H9 (cell line): ENCODE measurements around the gene MYO7B. TPM values are rescaled to one million over a fixed set of nuclear protein-coding genes. Genes with fewer than 3 reads are reported as not detected.

ENCODE experiments used
- DNase-seq: peaks from one replicate; pipeline ENCODE4 v3.0.0-alpha.2; 2017
- H2AFZ ChIP-seq: one replicate; pipeline ENCODE4 v1.6.1; 2013; ENCODE audit warnings: mild to moderate bottlenecking, low read length, control low read depth, moderate library complexity
- H2AK5ac ChIP-seq: 2 replicates; pipeline ENCODE4 v1.6.1; 2013; ENCODE audit warnings: low read length, control low read depth, mixed read lengths; ENCODE audit not compliant: insufficient read length
- H2BK120ac ChIP-seq: one replicate; pipeline ENCODE4 v1.6.1; 2013; ENCODE audit warnings: low read depth, mild to moderate bottlenecking, low read length, control low read depth, inconsistent platforms; ENCODE audit not compliant: poor library complexity, severe bottlenecking
- H2BK12ac ChIP-seq: 2 replicates; pipeline ENCODE4 v1.6.1; 2013; ENCODE audit warnings: low read length, control low read depth, mixed read lengths, low read depth; ENCODE audit not compliant: insufficient read length
- H2BK15ac ChIP-seq: 2 replicates; pipeline ENCODE4 v1.6.1; 2013; ENCODE audit warnings: low read depth, low read length, control low read depth
- H2BK20ac ChIP-seq: one replicate; pipeline ENCODE4 v1.6.1; 2013; ENCODE audit warnings: low read depth, mild to moderate bottlenecking, low read length, control low read depth, inconsistent platforms; ENCODE audit not compliant: poor library complexity, severe bottlenecking
- H2BK5ac ChIP-seq: 2 replicates; pipeline ENCODE4 v1.6.1; 2013; ENCODE audit warnings: low read length, control low read depth, mixed read lengths; ENCODE audit not compliant: insufficient read length
- H3K14ac ChIP-seq: 2 replicates; pipeline ENCODE4 v1.6.1; 2013; ENCODE audit warnings: low read length, control low read depth; ENCODE audit not compliant: insufficient read depth
- H3K18ac ChIP-seq: 2 replicates; pipeline ENCODE4 v1.6.1; 2013; ENCODE audit warnings: low read depth, mild to moderate bottlenecking, mixed read lengths, low read length, control low read depth; ENCODE audit not compliant: insufficient read length
- H3K23ac ChIP-seq: 2 replicates; pipeline ENCODE4 v1.6.1; 2013; ENCODE audit warnings: low read length, control low read depth, mixed read lengths, low read depth; ENCODE audit not compliant: insufficient read length
- H3K23me2 ChIP-seq: 2 replicates; pipeline ENCODE4 v1.6.1; 2013; ENCODE audit warnings: low read depth, mild to moderate bottlenecking, mixed read lengths, low read length, control low read depth; ENCODE audit not compliant: insufficient read length, poor library complexity, severe bottlenecking
- H3K27ac ChIP-seq: 2 replicates; pipeline ENCODE4 v1.5.1; 2013; ENCODE audit warnings: low read length, control low read depth, mixed read lengths, low read depth; ENCODE audit not compliant: insufficient read length
- H3K27me3 ChIP-seq: 2 replicates; pipeline ENCODE4 v1.6.1; 2013; ENCODE audit warnings: low read length, control low read depth, inconsistent platforms; ENCODE audit not compliant: insufficient read depth
- H3K4ac ChIP-seq: 2 replicates; pipeline ENCODE4 v1.6.1; 2013; ENCODE audit warnings: low read depth, mild to moderate bottlenecking, control low read depth, inconsistent platforms, low read length, moderate library complexity
- H3K4me1 ChIP-seq: 2 replicates; pipeline ENCODE4 v1.6.1; 2013; ENCODE audit warnings: low read length, control low read depth, inconsistent platforms; ENCODE audit not compliant: insufficient read depth
- H3K4me2 ChIP-seq: 2 replicates; pipeline ENCODE4 v1.6.1; 2013; ENCODE audit warnings: low read length, control low read depth, mixed read lengths; ENCODE audit not compliant: insufficient read length, insufficient read depth
- H3K56ac ChIP-seq: 2 replicates; pipeline ENCODE4 v1.6.1; 2013; ENCODE audit warnings: low read depth, mild to moderate bottlenecking, mixed read lengths, low read length, control low read depth; ENCODE audit not compliant: insufficient read length
- H3K79me1 ChIP-seq: 2 replicates; pipeline ENCODE4 v1.6.1; 2013; ENCODE audit warnings: low read depth, mild to moderate bottlenecking, moderate library complexity, low read length, control low read depth, inconsistent platforms; ENCODE audit not compliant: insufficient read depth, poor library complexity, severe bottlenecking
- H3K79me2 ChIP-seq: 2 replicates; pipeline ENCODE4 v1.6.1; 2013; ENCODE audit warnings: low read length, control low read depth, inconsistent platforms; ENCODE audit not compliant: insufficient read depth
- H3K9ac ChIP-seq: 2 replicates; pipeline ENCODE4 v1.6.1; 2013; ENCODE audit warnings: low read length, control low read depth, mixed read lengths; ENCODE audit not compliant: insufficient read length; ENCODE audit errors: extremely low read depth
- H3K9me3 ChIP-seq: one replicate; pipeline ENCODE4 v1.6.1; 2013; ENCODE audit warnings: low read depth, low read length, inconsistent platforms; ENCODE audit not compliant: control insufficient read depth
- H3T11ph ChIP-seq: one replicate; pipeline ENCODE4 v1.6.1; 2013; ENCODE audit warnings: mild to moderate bottlenecking, low read length, control low read depth, inconsistent platforms
- H4K20me1 ChIP-seq: one replicate; pipeline ENCODE4 v1.6.1; 2013; ENCODE audit not compliant: control insufficient read depth, insufficient read length, insufficient read depth
- H4K5ac ChIP-seq: 2 replicates; pipeline ENCODE4 v1.6.1; 2013; ENCODE audit warnings: low read depth, mild to moderate bottlenecking, mixed read lengths, low read length, control low read depth; ENCODE audit not compliant: insufficient read length
- H4K8ac ChIP-seq: replicated peaks from 2 replicates; pipeline ENCODE4 v1.6.1; 2013; ENCODE audit warnings: low read length, control low read depth, mixed read lengths, low read depth; ENCODE audit not compliant: insufficient read length
- H4K91ac ChIP-seq: 2 replicates; pipeline ENCODE4 v1.6.1; 2013; ENCODE audit warnings: low read depth, mild to moderate bottlenecking, moderate library complexity, mixed read lengths, low read length, control low read depth; ENCODE audit not compliant: insufficient read length
- H3K27ac Mint-ChIP-seq, 3 experiments: 2 replicates in 2 of 3; 3 replicates in 1 of 3; pipeline ENCODE4 v1.8.0; 2020 to 2021; ENCODE audit warnings: mixed read lengths in 3 of 3, mild to moderate bottlenecking in 1 of 3, moderate library complexity in 1 of 3
- H3K27me3 Mint-ChIP-seq: 2 replicates; pipeline ENCODE4 v1.8.0; 2021; ENCODE audit warnings: low read depth, mild to moderate bottlenecking, moderate library complexity, mixed read lengths
- H3K36me3 Mint-ChIP-seq, 3 experiments: 2 replicates in 2 of 3; 3 replicates in 1 of 3; pipeline ENCODE4 v1.8.0; 2020 to 2021; ENCODE audit warnings: low read depth in 3 of 3, mixed read lengths in 3 of 3; ENCODE audit not compliant: insufficient read depth in 1 of 3
- H3K4me1 Mint-ChIP-seq, 2 experiments: 2 replicates each; pipeline ENCODE4 v1.8.0; 2020; ENCODE audit warnings: mixed read lengths in 2 of 2
- H3K4me3 Mint-ChIP-seq, 2 experiments: 2 replicates in 1 of 2; 3 replicates in 1 of 2; pipeline ENCODE4 v1.8.0; 2020 to 2021; ENCODE audit warnings: mild to moderate bottlenecking in 2 of 2, mixed read lengths in 2 of 2, moderate library complexity in 1 of 2
- H3K9me3 Mint-ChIP-seq, 2 experiments: 2 replicates in 1 of 2; 3 replicates in 1 of 2; pipeline ENCODE4 v1.8.0; 2020; ENCODE audit warnings: mild to moderate bottlenecking in 2 of 2, mixed read lengths in 2 of 2, moderate library complexity in 1 of 2
- WGBS: extraction: QIAGEN DNeasy Blood & Tissue Kit; methylation state at CpG from one replicate; pipeline ENCODE4 v1.1.7; 2013; ENCODE audit warnings: missing lambda C conversion rate, low lambda C conversion rate, mixed read lengths; ENCODE audit not compliant: insufficient read length; ENCODE audit errors: extremely low coverage; 5-methylcytosine and 5-hydroxymethylcytosine counted together
- total RNA-seq: library from RNA; stranded (reverse); gene quantifications from 2 replicates; pipeline ENCODE4 v1.2.1, GENCODE V29; 2021
- TF ChIP-seq, protein P1 (sequence below): fragments of 200-600 bp; sonication (generic); conservative IDR thresholded peaks from 3 replicates; pipeline ENCODE4 v1.8.0; 2021; ENCODE audit warnings: antibody characterized with exemption, mild to moderate bottlenecking

The MYO7B gene
- total RNA-seq, 1 experiment from 2014 or later, result not detected

DNA sequence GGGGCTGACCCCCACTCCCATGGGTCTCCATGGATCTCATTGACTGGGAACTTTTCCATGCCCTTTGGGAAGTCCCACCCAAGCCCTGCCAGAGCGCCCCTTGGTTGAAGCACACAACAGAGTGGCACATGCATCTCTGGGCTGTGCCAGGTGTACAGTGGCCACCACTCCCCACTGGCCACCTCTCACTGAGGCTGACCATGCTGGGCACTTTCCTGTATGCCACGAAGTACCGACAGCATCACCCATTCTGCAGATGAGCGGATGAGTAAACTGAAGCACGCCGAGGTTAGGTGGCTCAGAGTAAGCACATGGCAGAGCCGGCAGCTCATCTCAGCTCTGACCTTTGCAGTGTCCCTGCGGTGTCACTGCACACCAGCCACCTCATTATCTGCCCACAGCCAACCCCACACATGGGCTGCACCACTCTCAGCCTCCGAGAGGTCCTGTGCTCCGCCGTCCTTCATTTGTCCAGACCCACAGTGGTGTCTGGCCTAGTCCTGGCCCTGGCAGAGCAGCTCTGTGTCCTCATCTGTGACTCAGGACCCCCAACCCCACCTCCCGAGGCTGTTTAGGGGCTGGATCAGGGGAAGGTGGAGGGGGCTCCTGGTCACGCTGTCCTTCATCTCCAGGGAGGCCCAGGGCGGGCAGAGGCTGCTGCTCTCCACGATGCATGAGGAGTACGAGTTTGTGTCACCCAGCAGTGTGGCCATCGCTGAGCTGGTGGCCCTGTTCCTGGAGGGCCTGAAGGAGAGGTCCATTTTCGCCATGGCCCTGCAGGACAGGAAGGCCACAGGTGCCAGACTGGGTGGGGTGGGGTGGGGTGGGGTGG, 92.5 kb downstream of the MYO7B start:
- Histone ChIP-seq H2BK120ac (no peak overlapping the region), H3K23ac (no peak overlapping the region), H3K27me3 (no peaks in the 10 kb centered on the region), H4K91ac (no peak overlapping the region), H3K9me3 (no peaks in the 10 kb centered on the region), H4K8ac (no peak overlapping the region), H3T11ph (no peak overlapping the region), H3K9ac (no peak overlapping the region), H3K27ac (no peak overlapping the region), H3K18ac (no peak overlapping the region), H3K23me2 (no peaks in the 10 kb centered on the region), H3K4ac (no peak overlapping the region), H2AFZ (no peak overlapping the region), H2BK15ac (no peak overlapping the region), H3K79me1 (no peaks in the 10 kb centered on the region), H3K56ac (no peak overlapping the region), H4K5ac (no peak overlapping the region), H2BK5ac (no peak overlapping the region), H4K20me1 (no peaks in the 10 kb centered on the region), H2AK5ac (no peak overlapping the region), H3K14ac (no peak overlapping the region; the same call in 1 of the 2 replicates), H3K4me2 (no peak overlapping the region), H3K4me1 (no peaks in the 10 kb centered on the region), H3K79me2 (no peaks in the 10 kb centered on the region), H2BK12ac (no peak overlapping the region), H2BK20ac (no peak overlapping the region)
- Mint-ChIP-seq H3K9me3 (no peaks in the 10 kb centered on the region), H3K4me3 (no peak overlapping the region), H3K27ac (no peak overlapping the region), H3K27me3 (no peaks in the 10 kb centered on the region; the same call in 1 of the 2 replicates), H3K36me3 (no peaks in the 10 kb centered on the region; a peak in 1 of 7 replicates), H3K4me1 (peaks cover 0 to 4% of the 10 kb centered on the region in 2 experiments; a peak in 2 of 4 replicates)
- DNase-seq, result no peak
- TF ChIP-seq, protein P1, sequence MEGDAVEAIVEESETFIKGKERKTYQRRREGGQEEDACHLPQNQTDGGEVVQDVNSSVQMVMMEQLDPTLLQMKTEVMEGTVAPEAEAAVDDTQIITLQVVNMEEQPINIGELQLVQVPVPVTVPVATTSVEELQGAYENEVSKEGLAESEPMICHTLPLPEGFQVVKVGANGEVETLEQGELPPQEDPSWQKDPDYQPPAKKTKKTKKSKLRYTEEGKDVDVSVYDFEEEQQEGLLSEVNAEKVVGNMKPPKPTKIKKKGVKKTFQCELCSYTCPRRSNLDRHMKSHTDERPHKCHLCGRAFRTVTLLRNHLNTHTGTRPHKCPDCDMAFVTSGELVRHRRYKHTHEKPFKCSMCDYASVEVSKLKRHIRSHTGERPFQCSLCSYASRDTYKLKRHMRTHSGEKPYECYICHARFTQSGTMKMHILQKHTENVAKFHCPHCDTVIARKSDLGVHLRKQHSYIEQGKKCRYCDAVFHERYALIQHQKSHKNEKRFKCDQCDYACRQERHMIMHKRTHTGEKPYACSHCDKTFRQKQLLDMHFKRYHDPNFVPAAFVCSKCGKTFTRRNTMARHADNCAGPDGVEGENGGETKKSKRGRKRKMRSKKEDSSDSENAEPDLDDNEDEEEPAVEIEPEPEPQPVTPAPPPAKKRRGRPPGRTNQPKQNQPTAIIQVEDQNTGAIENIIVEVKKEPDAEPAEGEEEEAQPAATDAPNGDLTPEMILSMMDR, result no peak
- WGBS, result no CpG with 5 or more reads among the region's 18 CpGs
